SK-N-SH treated with all-trans-retinoic acid at 6 μM for 48 hours (cell line): ENCODE results near the gene ELOA2.

Experiments used
- ARNTL ChIP-seq: fragments of 450-650 bp; formaldehyde crosslinking; IDR thresholded peaks from 2 replicates; pipeline ENCODE4 v1.5.0; 2020; ENCODE audit warnings: low read depth, mild to moderate bottlenecking, moderate library complexity, borderline replicate concordance
- BACH2 ChIP-seq: fragments of 250-450 bp; sonication (Bioruptor Pico); IDR thresholded peaks from 2 replicates; pipeline ENCODE4 v1.9.0; 2021; ENCODE audit warnings: mild to moderate bottlenecking, borderline replicate concordance
- CSDC2 ChIP-seq: fragments of 250-450 bp; sonication (Bioruptor Pico); IDR thresholded peaks from 2 replicates; pipeline ENCODE4 v1.5.0; 2020; ENCODE audit warnings: mild to moderate bottlenecking, moderate library complexity
- ESRRG ChIP-seq: fragments of 250-450 bp; sonication (Bioruptor Pico); IDR thresholded peaks from 2 replicates; pipeline ENCODE4 v1.6.1; 2021; ENCODE audit warnings: mild to moderate bottlenecking
- GLIS3 ChIP-seq: fragments of 250-450 bp; sonication (Bioruptor Pico); IDR thresholded peaks from 2 replicates; pipeline ENCODE4 v1.5.0; 2020; ENCODE audit warnings: mild to moderate bottlenecking, moderate library complexity
- ISL1 ChIP-seq: fragments of 250-450 bp; sonication (Bioruptor Pico); IDR thresholded peaks from 2 replicates; pipeline ENCODE4 v2.1.2; 2022; ENCODE audit warnings: mild to moderate bottlenecking, moderate library complexity
- PPARA ChIP-seq: fragments of 250-450 bp; sonication (Bioruptor Pico); IDR thresholded peaks from 2 replicates; pipeline ENCODE4 v1.5.0; 2020; ENCODE audit warnings: mild to moderate bottlenecking, borderline replicate concordance
- TCF4 ChIP-seq: fragments of 250-450 bp; sonication (Bioruptor Pico); IDR thresholded peaks from 2 replicates; pipeline ENCODE4 v1.8.0; 2021; ENCODE audit warnings: mild to moderate bottlenecking, moderate library complexity, borderline replicate concordance
- ZC3H10 ChIP-seq: fragments of 250-450 bp; sonication (Bioruptor Pico); IDR thresholded peaks from 2 replicates; pipeline ENCODE4 v1.5.1; 2021; ENCODE audit warnings: mild to moderate bottlenecking, moderate library complexity
- ZFP3 ChIP-seq: fragments of 250-450 bp; sonication (Bioruptor Pico); IDR thresholded peaks from 2 replicates; pipeline ENCODE4 v1.5.0; 2020; ENCODE audit warnings: mild to moderate bottlenecking, moderate library complexity
- ZNF70 ChIP-seq: fragments of 450-650 bp; formaldehyde crosslinking; IDR thresholded peaks from 2 replicates; pipeline ENCODE4 v1.5.0; 2020; ENCODE audit warnings: mild to moderate bottlenecking, moderate library complexity
- TF ChIP-seq, protein P1 (sequence below): fragments of 250-450 bp; sonication (Bioruptor Pico); IDR thresholded peaks from 2 replicates; pipeline ENCODE4 v1.5.1; 2021; ENCODE audit warnings: mild to moderate bottlenecking, moderate library complexity
- TF ChIP-seq, protein P2 (sequence below): fragments of 250-450 bp; sonication (Bioruptor Pico); IDR thresholded peaks from 2 replicates; pipeline ENCODE4 v1.5.1; 2020; ENCODE audit warnings: low read depth, mild to moderate bottlenecking, moderate library complexity
- TF ChIP-seq, protein P3 (sequence below): fragments of 250-450 bp; sonication (Bioruptor Pico); IDR thresholded peaks from 2 replicates; pipeline ENCODE4 v1.8.0; 2020; ENCODE audit warnings: mild to moderate bottlenecking, moderate library complexity, borderline replicate concordance

GRCh38 chr18:47063096-47063495 lies 27.7 kb upstream of the ELOA2 start:
- TF ChIP-seq, protein P1, sequence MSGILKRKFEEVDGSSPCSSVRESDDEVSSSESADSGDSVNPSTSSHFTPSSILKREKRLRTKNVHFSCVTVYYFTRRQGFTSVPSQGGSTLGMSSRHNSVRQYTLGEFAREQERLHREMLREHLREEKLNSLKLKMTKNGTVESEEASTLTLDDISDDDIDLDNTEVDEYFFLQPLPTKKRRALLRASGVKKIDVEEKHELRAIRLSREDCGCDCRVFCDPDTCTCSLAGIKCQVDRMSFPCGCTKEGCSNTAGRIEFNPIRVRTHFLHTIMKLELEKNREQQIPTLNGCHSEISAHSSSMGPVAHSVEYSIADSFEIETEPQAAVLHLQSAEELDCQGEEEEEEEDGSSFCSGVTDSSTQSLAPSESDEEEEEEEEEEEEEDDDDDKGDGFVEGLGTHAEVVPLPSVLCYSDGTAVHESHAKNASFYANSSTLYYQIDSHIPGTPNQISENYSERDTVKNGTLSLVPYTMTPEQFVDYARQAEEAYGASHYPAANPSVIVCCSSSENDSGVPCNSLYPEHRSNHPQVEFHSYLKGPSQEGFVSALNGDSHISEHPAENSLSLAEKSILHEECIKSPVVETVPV (CRISPR knock-in tag): no peak
- TF ChIP-seq ZFP3 (CRISPR knock-in tag): no peak
- TF ChIP-seq BACH2 (CRISPR knock-in tag): no peak
- TF ChIP-seq, protein P2, sequence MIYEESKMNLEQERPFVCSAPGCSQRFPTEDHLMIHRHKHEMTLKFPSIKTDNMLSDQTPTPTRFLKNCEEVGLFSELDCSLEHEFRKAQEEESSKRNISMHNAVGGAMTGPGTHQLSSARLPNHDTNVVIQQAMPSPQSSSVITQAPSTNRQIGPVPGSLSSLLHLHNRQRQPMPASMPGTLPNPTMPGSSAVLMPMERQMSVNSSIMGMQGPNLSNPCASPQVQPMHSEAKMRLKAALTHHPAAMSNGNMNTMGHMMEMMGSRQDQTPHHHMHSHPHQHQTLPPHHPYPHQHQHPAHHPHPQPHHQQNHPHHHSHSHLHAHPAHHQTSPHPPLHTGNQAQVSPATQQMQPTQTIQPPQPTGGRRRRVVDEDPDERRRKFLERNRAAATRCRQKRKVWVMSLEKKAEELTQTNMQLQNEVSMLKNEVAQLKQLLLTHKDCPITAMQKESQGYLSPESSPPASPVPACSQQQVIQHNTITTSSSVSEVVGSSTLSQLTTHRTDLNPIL (CRISPR knock-in tag): no peak
- no peak for TF ChIP-seq ARNTL
- no peak for TF ChIP-seq ZC3H10 (CRISPR knock-in tag)
- no peak for TF ChIP-seq ISL1 (CRISPR knock-in tag)
- no peak for TF ChIP-seq PPARA (CRISPR knock-in tag)
- no peak for TF ChIP-seq GLIS3 (CRISPR knock-in tag)
- TF ChIP-seq, protein P3, sequence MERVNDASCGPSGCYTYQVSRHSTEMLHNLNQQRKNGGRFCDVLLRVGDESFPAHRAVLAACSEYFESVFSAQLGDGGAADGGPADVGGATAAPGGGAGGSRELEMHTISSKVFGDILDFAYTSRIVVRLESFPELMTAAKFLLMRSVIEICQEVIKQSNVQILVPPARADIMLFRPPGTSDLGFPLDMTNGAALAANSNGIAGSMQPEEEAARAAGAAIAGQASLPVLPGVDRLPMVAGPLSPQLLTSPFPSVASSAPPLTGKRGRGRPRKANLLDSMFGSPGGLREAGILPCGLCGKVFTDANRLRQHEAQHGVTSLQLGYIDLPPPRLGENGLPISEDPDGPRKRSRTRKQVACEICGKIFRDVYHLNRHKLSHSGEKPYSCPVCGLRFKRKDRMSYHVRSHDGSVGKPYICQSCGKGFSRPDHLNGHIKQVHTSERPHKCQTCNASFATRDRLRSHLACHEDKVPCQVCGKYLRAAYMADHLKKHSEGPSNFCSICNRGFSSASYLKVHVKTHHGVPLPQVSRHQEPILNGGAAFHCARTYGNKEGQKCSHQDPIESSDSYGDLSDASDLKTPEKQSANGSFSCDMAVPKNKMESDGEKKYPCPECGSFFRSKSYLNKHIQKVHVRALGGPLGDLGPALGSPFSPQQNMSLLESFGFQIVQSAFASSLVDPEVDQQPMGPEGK: no peak
- TF ChIP-seq TCF4 (CRISPR knock-in tag): no peak
- TF ChIP-seq ZNF70 (CRISPR knock-in tag): no peak
- no peak for TF ChIP-seq CSDC2 (CRISPR knock-in tag)
- TF ChIP-seq ESRRG (CRISPR knock-in tag): no peak
